Colon (tissue), 2 donors: ENCODE results near the gene RPP25L.

Experiments
- FAIRE-seq: peaks from 2 replicates; lab custom pipeline; 2012; peaks lifted over from hg19 to GRCh38; lab: Jason Lieb, UNC
- donor health status: control.
- donor health status: control.

The RPP25L gene

DNA sequence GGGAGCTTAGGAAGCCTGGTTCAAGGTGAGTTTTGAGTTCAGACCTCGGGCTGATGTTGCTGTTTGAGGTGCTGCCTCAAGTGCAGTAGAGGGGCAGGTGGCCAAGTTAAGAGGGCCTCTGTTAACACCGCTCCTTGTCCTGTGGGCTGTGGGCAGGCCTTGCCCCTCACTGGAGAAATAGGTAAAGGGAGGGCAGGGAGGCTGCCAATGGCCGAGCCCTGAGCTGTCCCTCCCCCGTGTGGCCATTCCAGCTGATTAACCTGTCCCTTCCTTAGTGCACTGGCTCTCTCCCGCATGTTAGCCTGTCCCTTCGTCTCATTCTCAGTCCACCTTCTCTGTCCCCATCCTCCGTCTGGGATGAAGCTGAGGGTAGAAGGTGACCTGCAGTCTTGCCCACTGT lies 43.8 kb downstream of the RPP25L start:
- FAIRE-seq = no peak

DNA sequence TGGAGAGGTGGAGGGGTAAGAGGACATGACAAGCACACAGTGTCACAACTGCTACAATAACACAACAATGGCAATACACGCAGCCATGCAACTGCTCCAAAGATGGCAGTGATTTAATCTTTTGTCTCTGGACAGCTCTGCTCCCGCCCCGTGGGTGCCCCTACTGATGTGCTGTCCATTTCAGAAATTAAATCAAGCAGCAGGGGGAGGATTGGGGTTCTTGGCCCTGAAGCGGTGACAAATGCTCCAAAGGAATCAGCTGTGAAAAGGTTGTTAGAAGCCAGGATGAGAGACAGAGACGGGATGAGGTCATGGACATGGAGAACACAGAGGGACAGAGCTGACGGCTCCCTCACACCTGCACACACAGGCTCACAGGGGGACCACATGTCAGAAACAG lies 44.9 kb downstream of the RPP25L start:
- no peak for FAIRE-seq

DNA sequence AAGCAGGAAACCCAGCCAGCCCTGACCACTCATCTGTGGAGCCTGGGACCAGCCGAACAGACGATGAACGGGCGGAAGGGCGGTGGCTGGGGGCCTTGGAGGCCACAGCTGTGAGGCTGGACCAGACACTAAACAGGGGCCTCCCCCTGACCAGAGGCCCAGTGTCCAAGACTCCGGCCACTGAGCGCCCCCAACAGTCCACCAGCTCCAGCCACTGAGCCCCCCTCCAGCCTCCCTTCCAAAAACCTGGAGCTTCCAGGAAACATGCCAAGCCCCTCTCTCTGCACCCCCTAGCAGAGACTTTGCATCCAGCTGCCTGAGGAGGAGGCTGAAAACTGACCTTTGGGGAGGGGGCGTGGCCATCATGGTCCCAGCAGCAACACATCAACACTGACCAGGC lies 45.6 kb downstream of the RPP25L start:
- FAIRE-seq = no peak

DNA sequence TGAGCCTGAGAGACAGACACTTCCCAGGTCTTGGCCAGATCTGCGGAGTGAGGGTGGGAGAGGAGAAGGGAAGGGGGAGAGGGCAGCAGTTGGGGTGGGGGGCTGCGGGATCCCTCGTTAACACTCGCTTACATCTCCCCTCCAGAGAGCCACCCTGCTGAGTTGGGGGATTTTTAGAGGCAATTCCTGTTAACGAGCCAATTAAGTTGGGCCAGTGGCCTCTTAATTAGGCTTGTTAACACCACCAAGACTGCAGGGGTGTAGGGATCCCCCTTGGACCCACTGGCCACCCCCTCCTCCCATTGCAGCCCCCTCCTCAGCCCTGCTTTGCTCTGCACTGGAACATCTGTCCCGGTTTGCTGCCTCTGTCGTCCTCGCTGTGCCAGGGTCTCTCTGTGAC lies 46.0 kb downstream of the RPP25L start:
- FAIRE-seq = no peak

DNA sequence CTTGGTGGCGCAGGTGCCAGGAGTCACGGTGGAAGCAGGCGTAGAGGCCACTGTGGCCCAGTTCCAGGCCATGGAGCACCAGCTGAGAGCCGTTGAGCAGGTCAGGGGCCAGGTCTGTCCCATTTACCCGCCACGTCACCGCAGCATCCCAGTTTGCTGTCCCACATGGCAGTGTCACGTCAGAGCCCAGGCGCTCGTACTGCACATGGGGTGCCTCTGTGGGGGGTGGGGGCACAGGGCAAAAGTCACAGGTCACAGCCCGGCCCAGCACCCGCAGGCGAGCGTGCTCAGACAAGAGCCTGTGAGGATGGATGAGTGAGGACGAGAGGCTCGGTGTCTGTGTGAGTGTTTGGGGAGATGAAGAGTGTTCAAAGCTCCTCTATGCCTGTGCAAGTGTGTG lies 47.3 kb downstream of the RPP25L start:
- no peak for FAIRE-seq

DNA sequence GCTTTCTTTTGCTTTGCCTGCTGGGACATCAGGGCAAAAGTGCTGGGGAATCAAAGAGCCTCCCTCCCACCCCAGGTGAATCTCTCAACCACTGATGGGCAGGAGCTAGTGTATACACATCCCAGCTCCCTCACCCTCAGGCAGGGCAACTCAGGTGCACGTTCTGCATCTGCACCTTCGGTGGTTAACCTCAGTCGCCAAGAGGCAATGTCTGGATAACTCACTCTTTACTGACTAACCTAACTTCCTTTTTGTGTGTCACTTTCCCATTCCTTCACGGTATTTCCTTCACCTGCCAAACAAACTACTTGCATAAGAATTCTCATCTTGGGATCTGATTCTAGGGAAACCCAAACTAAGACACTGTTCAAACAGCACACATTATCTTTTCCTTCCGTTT lies 48.6 kb downstream of the RPP25L start:
- no peak for FAIRE-seq

DNA sequence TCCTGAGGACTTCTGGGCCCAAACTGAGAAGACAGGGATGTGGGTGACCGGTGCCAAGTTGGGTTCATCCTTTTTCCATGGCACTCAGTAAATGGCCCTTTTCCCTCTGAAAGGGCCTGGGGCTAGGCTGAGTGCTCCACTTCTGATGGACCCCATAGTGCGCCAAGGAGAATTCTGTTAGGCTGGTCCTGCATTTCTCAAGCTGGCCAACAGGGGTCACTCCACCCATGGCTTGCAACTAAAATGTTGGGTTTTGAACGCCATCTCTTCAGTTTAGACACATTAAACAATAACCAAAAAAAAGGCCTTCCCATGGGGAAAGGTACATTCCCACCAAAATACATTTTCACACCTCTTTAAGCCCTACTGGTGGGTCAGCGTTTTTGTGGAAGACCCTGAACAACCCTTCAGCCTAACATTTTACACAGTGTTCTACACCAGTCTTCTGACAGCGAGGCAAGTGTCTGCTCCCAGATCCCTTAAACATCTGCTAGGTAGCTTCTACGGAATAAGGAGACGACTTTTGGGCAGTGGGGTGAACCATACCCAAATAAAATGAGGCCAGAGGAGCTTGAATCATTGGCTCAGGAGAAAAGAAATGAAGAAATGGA lies 49.7 kb downstream of the RPP25L start:
- no peak for FAIRE-seq

DNA sequence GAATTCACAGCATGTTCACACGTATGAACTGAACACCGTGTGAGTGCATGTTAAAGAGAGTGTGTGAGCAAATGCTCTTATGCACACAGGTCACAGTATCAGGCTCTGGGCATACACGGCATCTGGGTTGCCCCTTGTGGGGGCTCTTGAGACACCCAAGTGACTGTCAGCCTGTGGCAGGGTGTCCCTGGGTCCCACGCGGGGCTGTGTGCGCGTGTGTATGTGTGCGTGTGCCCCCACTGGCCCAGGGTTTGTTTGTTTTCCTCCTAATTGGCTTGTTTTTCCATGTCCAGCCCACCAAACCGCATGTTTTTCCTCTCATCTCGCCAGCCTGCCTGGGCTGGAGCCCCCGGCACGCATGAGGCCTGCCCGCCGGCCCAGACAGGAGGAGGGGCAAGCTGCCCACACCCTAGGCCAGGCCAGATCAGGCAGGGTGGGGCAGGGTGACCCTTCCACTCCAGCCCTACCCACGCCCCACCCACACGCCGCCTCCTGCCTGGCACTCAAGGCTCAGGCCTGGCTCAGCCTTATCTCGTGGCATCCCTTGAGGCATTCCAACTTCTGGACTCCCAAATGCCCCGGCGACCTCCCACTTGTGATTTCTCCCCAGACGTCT lies 51.2 kb downstream of the RPP25L start:
- no peak for FAIRE-seq
